ENCODE results near the gene RHBDF1. TPM values are rescaled to one million over a fixed set of nuclear protein-coding genes. Genes with fewer than 3 reads are reported as not detected.
A peak's percentile ranks its signal among the peaks of the same experiment; 100 is the strongest.

Gene RHBDF1
- total and polyA plus RNA-seq, 10 of the 15 experiments (the other 5 are each of a cell fraction or from before 2014, with no cell fraction given): 0.04 to 0.85 (median 0.36) TPM; not detected in 3

- TF ChIP-seq, protein P1, sequence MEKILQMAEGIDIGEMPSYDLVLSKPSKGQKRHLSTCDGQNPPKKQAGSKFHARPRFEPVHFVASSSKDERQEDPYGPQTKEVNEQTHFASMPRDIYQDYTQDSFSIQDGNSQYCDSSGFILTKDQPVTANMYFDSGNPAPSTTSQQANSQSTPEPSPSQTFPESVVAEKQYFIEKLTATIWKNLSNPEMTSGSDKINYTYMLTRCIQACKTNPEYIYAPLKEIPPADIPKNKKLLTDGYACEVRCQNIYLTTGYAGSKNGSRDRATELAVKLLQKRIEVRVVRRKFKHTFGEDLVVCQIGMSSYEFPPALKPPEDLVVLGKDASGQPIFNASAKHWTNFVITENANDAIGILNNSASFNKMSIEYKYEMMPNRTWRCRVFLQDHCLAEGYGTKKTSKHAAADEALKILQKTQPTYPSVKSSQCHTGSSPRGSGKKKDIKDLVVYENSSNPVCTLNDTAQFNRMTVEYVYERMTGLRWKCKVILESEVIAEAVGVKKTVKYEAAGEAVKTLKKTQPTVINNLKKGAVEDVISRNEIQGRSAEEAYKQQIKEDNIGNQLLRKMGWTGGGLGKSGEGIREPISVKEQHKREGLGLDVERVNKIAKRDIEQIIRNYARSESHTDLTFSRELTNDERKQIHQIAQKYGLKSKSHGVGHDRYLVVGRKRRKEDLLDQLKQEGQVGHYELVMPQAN (conservative IDR thresholded peaks at IDR 0.05): no peak
- no peak for TF ChIP-seq ZBTB11 (CRISPR knock-in tag; IDR thresholded peaks at IDR 0.05)
- TF ChIP-seq ELK1 (IDR thresholded peaks at IDR 0.05; ENCODE audit: low read depth, low read length): no peak
- no peak for TF ChIP-seq TCF7 (IDR thresholded peaks at IDR 0.05; ENCODE audit: borderline replicate concordance)
- TF ChIP-seq ATF7 (IDR thresholded peaks at IDR 0.05; ENCODE audit: low read depth): no peak
- TF ChIP-seq HDGF (IDR thresholded peaks at IDR 0.05): peak; percentile 40; the same call in 1 of the 2 replicates
Measured at GRCh38 chr16:77273-77806, 4.9 kb upstream of the RHBDF1 start (continued).
